Esophagus squamous epithelium (tissue), 5 donors: ENCODE measurements around the gene SIDT1. TPM values are rescaled to one million over a fixed set of nuclear protein-coding genes. Genes with fewer than 3 reads are reported as not detected.

ENCODE experiments used
- DNase-seq: peaks from one replicate; lab custom pipeline; 2025; lab: John Stamatoyannopoulos, UW
- H3K27ac ChIP-seq, 4 donors: fragments of 200-600 bp; sonication (generic); one replicate each; pipeline ENCODE4 v1.5.1; 2016 to 2019; ENCODE audit warnings: mild to moderate bottlenecking in 1 of 4
- H3K27me3 ChIP-seq, 4 donors: fragments of 200-600 bp; sonication (generic); 1 replicate in 3 of 4; 2 replicates in 1 of 4; pipeline versions ENCODE4 v1.5.1 to v1.6.0; 2017 to 2021; ENCODE audit warnings: antibody characterized with exemption in 1 of 4
- H3K36me3 ChIP-seq, 3 donors: fragments of 200-600 bp; sonication (generic); one replicate each; pipeline ENCODE4 v1.5.1; 2016 to 2019
- H3K4me1 ChIP-seq, 3 donors: fragments of 200-600 bp; sonication (generic); one replicate each; pipeline ENCODE4 v1.5.1; 2017 to 2019
- H3K4me3 ChIP-seq, 4 donors: fragments of 200-600 bp; sonication (generic); 1 replicate in 3 of 4; 2 replicates in 1 of 4; pipeline ENCODE4 v1.5.1; 2016 to 2019; ENCODE audit warnings: mild to moderate bottlenecking in 2 of 4, moderate library complexity in 1 of 4
- H3K9me3 ChIP-seq, 3 donors: fragments of 200-600 bp; sonication (generic); one replicate each; pipeline ENCODE4 v1.5.1; 2016 to 2019
- CTCF ChIP-seq, 6 experiments: fragments of 450-650 bp in 4 of 6; fragments of 200-600 bp in 2 of 6; sonication (generic) in 2 of 6; IDR thresholded peaks; one replicate each; pipeline ENCODE4 v1.5.1; 2016 to 2019; ENCODE audit warnings: antibody characterized with exemption in 6 of 6, mild to moderate bottlenecking in 4 of 6, moderate library complexity in 4 of 6
- POLR2A ChIP-seq, 4 donors: fragments of 450-650 bp; IDR thresholded peaks; one replicate each; pipeline ENCODE4 v1.6.1; 2017; ENCODE audit warnings: antibody characterized with exemption in 4 of 4, mild to moderate bottlenecking in 4 of 4, moderate library complexity in 3 of 4
- WGBS, 2 donors: methylation state at CpG; one replicate each; pipeline ENCODE4 v1.1.5; 2018; 5-methylcytosine and 5-hydroxymethylcytosine counted together
- intact Hi-C: fragments of 100-400 bp; cut with DNase I; formaldehyde crosslinking; loops from one replicate; pipeline ENCODE4 v1.15.0; 2022
- total RNA-seq, 4 donors: library from RNA; depleted of rRNA; stranded (reverse); fragments of >200 nt; gene quantifications; one replicate each; pipeline ENCODE4 v1.1.0, GENCODE V29; 2016
- donor health status: DM: yes; HTN: yes; CAD: no.

SIDT1 gene
- total RNA-seq, 4 donors from 2014 or later: 3.8 to 4.4 (median 4.3) TPM

- no peak overlapping the region for H3K4me3 ChIP-seq
- intact Hi-C loops: no loop called here
- TF ChIP-seq POLR2A (IDR thresholded peaks at IDR 0.05) (no peak), CTCF (IDR thresholded peaks at IDR 0.05) (no peak)
- H3K9me3 ChIP-seq: no peaks in the 10 kb centered on the region
- DNase-seq: no peak
- no peaks in the 10 kb centered on the region for H3K27me3 ChIP-seq
- 82 to 88% methylated on average over 2 of the region's 2 CpGs for WGBS, 2 donors
- no peaks in the 10 kb centered on the region for H3K4me1 ChIP-seq
- no peaks in the 10 kb centered on the region for H3K36me3 ChIP-seq
- no peak overlapping the region for H3K27ac ChIP-seq
Measured at GRCh38 chr3:113617726-113618125, 85.4 kb downstream of the SIDT1 start.

- Histone ChIP-seq H3K27ac (no peak overlapping the region), H3K36me3 (no peaks in the 10 kb centered on the region), H3K4me1 (no peaks in the 10 kb centered on the region), H3K27me3 (peaks cover 0 to 4% (median 0%) of the 10 kb centered on the region in 4 donors), H3K4me3 (no peak overlapping the region), H3K9me3 (no peaks in the 10 kb centered on the region)
- intact Hi-C loops: no loop called here
- TF ChIP-seq CTCF (IDR thresholded peaks at IDR 0.05) (no peak), POLR2A (IDR thresholded peaks at IDR 0.05) (no peak)
- DNase-seq: no peak
Measured at GRCh38 chr3:113620091-113620490, 87.7 kb downstream of the SIDT1 start.

- peaks cover 0 to 4% (median 0%) of the 10 kb centered on the region in 4 donors for H3K27me3 ChIP-seq
- H3K9me3 ChIP-seq: no peaks in the 10 kb centered on the region
- intact Hi-C loops: no loop called here
- H3K36me3 ChIP-seq: no peaks in the 10 kb centered on the region
- TF ChIP-seq POLR2A (IDR thresholded peaks at IDR 0.05) (no peak), CTCF (IDR thresholded peaks at IDR 0.05) (no peak)
- H3K27ac ChIP-seq: no peak overlapping the region
- WGBS, 2 donors: 40 to 51% methylated on average over 19 of the region's 19 CpGs
- H3K4me1 ChIP-seq: peaks cover 0 to 9% (median 3%) of the 10 kb centered on the region in 3 donors
- no peak overlapping the region for H3K4me3 ChIP-seq
- no peak for DNase-seq
Measured at GRCh38 chr3:113623324-113623723, 91.0 kb downstream of the SIDT1 start.

GRCh38 chr3:113623811-113624210 lies 91.5 kb downstream of the SIDT1 start:
- WGBS, 2 donors: 90 to 95% methylated on average over 7 of the region's 7 CpGs

GRCh38 chr3:113625834-113626233 lies 93.5 kb downstream of the SIDT1 start:
- H3K4me3 ChIP-seq: no peak overlapping the region
- intact Hi-C loops: no loop called here
- DNase-seq: no peak

More at GRCh38 chr3:113623811-113624210, 91.5 kb downstream of the SIDT1 start:
- peaks cover 0 to 9% (median 3%) of the 10 kb centered on the region in 3 donors for H3K4me1 ChIP-seq
- no peak for TF ChIP-seq CTCF (IDR thresholded peaks at IDR 0.05)
- TF ChIP-seq POLR2A (IDR thresholded peaks at IDR 0.05): no peak
- H3K36me3 ChIP-seq: no peaks in the 10 kb centered on the region
- no peak overlapping the region for H3K27ac ChIP-seq
- intact Hi-C loops: no loop called here
- DNase-seq: no peak
- peaks cover 0 to 4% (median 0%) of the 10 kb centered on the region in 4 donors for H3K27me3 ChIP-seq
- no peak overlapping the region for H3K4me3 ChIP-seq
- H3K9me3 ChIP-seq: no peaks in the 10 kb centered on the region

More at GRCh38 chr3:113625834-113626233, 93.5 kb downstream of the SIDT1 start:
- H3K36me3 ChIP-seq: no peaks in the 10 kb centered on the region
- H3K27me3 ChIP-seq: peaks cover 0 to 4% (median 0%) of the 10 kb centered on the region in 4 donors
- peak overlapping the region in 2 of 4 donors; percentile 9 to 14 for H3K27ac ChIP-seq
- no peaks in the 10 kb centered on the region for H3K9me3 ChIP-seq
- TF ChIP-seq CTCF (IDR thresholded peaks at IDR 0.05): no peak
- no peak for TF ChIP-seq POLR2A (IDR thresholded peaks at IDR 0.05)
- peaks cover 0 to 16% (median 3%) of the 10 kb centered on the region in 3 donors for H3K4me1 ChIP-seq
- 71 to 73% methylated on average over 12 of the region's 12 CpGs for WGBS, 2 donors
